Hepatocyte (in vitro differentiated cells): ENCODE data around the gene NIPA2.
"Not testable (repeated sequence)": the region's sequence is repeated elsewhere in the genome, so short reads cannot be mapped to it uniquely, and the experiment has no call there.

Experiments
- CTCF ChIP-seq: fragments of 200-600 bp; sonication (generic); IDR thresholded peaks from 2 replicates; pipeline ENCODE4 v1.5.1; 2016; ENCODE audit warnings: antibody characterized with exemption, mild to moderate bottlenecking; ENCODE audit not compliant: poor library complexity
- EZH2 ChIP-seq: fragments of 200-600 bp; sonication (generic); IDR thresholded peaks from 2 replicates; pipeline ENCODE4 v1.6.1; 2016; ENCODE audit warnings: antibody characterized with exemption, mild to moderate bottlenecking, borderline replicate concordance

GRCh38 chr15:22803006-22803405 is 35.5 kb upstream of the NIPA2 start:
- not testable (repeated sequence) for TF ChIP-seq CTCF, EZH2
